GM18907 (cell line): Measurements from ENCODE around the gene RBMS1.

Experiments
- ATAC-seq: cut with Tn5 transposase; IDR thresholded peaks from one replicate; pipeline ENCODE4 v1.9.1; 2021; ENCODE audit warnings: mild to moderate bottlenecking, moderate library complexity; ENCODE audit not compliant: unreplicated experiment

The RBMS1 gene

GRCh38 chr2:160310118-160310828 is 183.3 kb downstream of the RBMS1 start:
- ATAC-seq = no peak

DNA sequence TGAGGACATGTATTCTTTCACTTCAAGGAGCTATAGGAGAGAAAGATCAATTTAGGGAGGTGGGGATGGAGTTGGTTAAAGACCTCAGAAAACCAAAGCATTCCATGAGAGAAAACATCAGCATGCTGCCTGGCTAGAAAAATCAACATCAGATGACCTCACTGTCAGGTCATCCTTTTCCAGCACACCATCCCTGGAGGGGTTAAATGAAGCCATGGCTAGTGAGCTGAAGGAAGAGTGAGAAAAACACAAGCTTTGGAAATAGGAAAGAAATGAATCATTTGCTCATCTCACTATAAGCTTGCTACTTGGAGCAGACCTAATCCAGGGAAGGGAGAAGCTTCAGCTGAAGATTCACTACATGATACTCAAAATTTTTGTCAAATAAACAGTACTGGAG is 184.0 kb downstream of the RBMS1 start:
- no peak for ATAC-seq

GRCh38 chr2:160308915-160309314 is 184.7 kb downstream of the RBMS1 start:
- no peak for ATAC-seq

GRCh38 chr2:160308476-160308875 is 185.1 kb downstream of the RBMS1 start:
- ATAC-seq = no peak

DNA sequence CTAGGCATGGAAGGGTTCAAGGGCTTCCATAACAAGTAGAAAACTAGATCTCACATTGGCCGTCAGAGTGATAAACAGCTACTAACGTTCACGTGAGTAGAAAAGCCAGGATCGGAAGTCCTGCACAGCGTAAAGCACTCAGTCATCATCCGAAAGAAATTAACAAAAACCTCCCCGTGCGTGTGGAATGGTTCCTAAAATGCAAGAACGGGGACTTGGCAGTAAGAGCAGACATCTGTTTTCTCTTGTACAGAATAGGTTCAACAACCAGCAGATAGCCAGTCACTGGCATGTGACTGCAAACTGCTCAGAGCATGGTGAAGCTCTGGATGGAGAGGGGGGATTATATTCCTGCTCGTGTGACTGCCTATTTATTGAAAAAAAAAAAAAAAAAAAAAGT is 186.6 kb downstream of the RBMS1 start:
- no peak for ATAC-seq

DNA sequence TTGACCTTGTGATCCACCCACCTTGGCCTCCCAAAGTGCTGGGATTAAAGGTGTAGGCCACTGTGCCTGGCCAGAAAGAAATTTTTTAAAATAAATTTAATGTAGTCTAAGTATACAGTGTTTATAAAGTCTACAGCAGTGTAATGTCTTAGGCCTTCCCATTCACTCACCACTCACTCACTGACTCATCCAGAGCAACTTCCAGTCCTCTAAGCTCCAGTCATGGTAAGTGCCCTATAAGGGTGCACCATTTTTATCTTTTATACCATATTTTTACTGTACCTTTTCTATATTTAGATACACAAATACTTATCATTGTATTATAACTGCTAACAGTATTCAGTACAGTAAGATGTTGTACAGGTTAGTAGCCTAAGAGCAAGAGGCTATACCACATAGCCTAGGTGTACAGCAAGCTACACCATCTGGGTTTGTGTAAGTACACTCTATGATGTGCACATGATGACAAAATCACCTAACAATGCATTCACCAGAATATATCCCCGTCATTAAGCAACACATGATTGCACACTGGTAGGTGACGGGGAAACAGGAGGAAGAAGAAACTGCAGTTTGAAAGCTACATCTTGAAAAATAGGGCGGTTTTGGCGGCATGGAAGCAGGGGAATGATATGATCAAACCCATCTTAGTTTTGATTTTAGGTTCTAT is 188.4 kb downstream of the RBMS1 start:
- ATAC-seq = no peak

- no peak for ATAC-seq
Measured at GRCh38 chr2:160303527-160303926, 190.1 kb downstream of the RBMS1 start.

- no peak for ATAC-seq
Measured at GRCh38 chr2:160303076-160303475, 190.5 kb downstream of the RBMS1 start.

DNA sequence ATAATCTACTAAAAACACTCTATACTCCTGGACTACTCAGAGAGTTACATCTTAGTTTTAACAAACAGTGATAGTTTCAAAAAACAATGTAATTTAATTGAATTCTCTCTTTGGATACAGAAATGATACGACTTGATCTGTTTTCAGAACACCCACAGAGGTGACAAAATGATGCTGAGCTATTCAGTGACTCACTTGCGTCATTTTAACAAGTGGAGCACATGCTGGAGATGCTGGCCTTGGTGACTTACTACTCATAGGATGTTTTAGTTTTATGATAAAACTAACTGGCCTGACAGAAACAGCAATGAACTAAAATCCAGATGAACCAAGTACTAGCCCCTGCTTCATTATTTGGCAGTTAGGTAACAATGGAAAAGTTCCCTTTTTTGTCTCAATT is 192.2 kb downstream of the RBMS1 start:
- ATAC-seq = no peak

- ATAC-seq = no peak
Measured at GRCh38 chr2:160300203-160300602, 193.4 kb downstream of the RBMS1 start.

DNA sequence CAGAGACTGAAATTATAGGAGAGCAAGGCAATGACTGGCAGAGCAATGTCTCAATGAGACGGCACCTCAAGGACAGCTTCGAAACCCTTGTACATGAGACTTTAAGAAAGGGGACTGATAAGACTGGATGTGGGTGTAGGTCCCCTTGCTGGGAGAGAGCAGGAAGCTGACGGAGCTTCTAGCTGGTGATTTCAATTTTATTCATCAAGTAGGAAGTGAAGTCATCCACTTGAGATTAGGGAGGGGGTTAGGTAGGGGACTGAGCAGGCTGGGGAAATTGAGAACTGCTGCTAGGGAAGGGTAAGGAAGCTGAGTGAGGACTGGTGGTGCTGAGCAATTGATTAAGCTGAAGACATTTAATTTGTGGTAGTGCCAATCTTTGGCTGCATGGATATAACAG is 194.1 kb downstream of the RBMS1 start:
- no peak for ATAC-seq

GRCh38 chr2:160298960-160299359 is 194.6 kb downstream of the RBMS1 start:
- ATAC-seq = no peak

DNA sequence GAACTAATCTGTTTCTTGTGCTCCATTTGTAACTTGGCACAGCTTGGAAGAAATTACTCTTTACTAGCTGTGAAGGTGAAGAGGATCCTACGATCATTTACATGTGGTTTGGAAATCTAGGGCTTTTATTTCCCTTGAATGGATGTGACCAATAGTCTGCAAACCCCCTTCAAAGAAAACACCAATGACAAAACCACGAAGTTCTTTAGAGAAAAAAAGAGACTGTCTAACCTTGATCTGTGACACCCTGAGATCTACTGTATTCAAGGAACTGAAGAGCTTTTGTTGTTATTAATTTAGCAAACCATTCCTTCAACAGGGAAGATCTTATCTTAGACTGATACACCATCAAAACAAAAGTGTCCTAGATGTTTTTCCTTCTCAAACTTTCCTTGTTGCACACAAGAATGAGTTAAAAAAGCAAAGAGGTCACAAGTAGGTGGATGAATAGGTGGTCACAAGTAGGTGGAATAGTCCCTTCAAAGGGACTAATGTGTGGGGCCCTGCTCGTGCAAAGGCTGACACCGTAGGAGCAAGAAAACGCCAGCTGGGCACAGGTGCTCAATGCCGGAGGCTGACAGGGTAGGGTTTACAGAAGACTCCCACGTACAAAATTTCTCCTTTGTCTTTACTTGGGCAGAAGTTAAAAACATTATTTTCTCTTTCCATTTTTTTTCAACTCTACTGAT is 197.9 kb downstream of the RBMS1 start:
- no peak for ATAC-seq

DNA sequence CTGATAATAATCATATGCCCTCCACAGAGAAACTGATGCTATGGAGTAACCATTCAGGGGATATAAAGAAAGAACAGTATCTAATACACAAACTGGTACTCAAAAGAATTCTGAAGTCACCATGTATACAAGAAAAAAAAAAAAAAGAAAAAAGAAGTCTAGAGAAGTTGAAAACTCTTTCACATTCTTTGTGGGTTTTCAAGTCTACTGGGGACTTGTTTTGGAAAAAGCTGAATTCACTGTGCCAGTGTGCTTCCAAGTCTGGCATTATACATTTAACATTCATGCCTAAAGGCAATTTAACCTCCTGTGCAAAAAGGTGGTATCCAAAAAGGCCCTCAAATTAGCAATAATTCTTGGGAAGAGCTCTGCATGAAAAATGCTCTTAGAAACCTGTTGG is 198.7 kb downstream of the RBMS1 start:
- ATAC-seq = no peak

DNA sequence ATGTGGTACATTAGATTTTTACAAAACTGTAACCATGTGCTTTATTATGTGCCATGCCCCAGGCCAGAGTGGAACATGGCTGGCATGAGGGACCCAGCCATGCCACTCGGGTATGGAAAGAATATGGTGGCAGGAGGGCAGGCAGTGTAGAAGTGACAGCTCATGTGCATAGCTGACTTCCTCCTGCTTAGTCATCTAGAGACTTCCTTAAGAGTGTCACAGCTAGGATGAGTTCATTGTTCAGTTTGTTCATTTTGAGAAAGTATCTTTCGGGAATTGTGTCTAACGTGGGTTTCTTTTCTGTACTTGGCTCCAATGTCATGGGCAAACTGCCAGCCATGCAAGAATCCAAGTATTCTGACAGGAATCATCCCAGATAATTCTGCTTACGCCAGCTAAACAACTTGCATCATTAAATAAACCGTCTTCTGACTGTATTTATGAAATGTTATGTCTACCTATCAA is 199.2 kb downstream of the RBMS1 start:
- peak; percentile 78 for ATAC-seq

- ATAC-seq = no peak
Measured at GRCh38 chr2:160293391-160294091, 200.1 kb downstream of the RBMS1 start.

- no peak for ATAC-seq
Measured at GRCh38 chr2:160292225-160292624, 201.4 kb downstream of the RBMS1 start.

DNA sequence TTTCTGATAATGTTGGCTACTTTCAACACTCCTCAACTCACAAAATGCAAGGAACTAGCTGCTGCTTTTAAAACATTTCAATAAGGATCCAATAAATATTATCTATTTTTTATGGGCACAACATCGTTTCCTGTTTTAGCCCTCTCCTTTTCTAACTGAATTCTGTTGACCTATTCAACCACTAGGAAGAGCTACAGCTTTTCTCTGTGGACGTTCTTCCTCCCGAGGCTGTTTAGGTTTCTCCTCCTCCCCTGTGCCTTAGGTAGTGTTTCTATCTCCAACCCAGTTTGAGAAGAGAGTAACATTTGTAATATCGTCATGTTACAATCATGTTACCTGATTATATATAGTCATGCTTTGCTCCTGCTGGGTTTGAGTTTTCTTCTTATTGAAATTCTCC is 202.2 kb downstream of the RBMS1 start:
- no peak for ATAC-seq

- ATAC-seq = no peak
Measured at GRCh38 chr2:160290598-160290997, 203.0 kb downstream of the RBMS1 start.

GRCh38 chr2:160289831-160290230 is 203.8 kb downstream of the RBMS1 start:
- no peak for ATAC-seq

DNA sequence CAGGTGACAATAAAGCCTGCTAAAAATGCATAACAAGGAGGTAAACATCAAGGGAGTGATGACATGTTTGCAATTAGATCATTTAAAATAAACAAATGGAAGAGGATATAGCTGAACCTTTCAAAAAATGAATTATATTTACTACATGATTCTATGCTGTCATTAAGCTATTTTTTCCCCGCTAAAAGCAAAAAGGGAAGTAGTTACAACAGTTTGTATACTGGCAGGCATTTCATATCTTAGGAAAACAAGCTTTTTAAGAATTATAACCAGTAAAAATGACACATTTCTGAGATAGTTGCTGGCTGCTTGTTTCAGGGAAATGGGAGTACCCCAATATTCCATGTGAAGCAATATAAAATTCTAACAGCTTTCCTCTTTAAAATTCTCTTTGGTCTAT is 204.5 kb downstream of the RBMS1 start:
- ATAC-seq = no peak
